Inflammatory macrophage (primary cell): ENCODE results near the gene ARID1B.

Source experiments
- DNase-seq, 2 donors: peaks; one replicate each; pipeline ENCODE4 v3.0.0-alpha.2; 2020 to 2022

The ARID1B gene

GRCh38 chr6:157166784-157167183 is 389.6 kb downstream of the ARID1B start:
- DNase-seq = no peak

- no peak for DNase-seq
These were observed 390.7 kb downstream of the ARID1B start for GRCh38 chr6:157167837-157168236.

- DNase-seq = no peak
These were observed 391.3 kb downstream of the ARID1B start for GRCh38 chr6:157168471-157168870.

- DNase-seq = no peak
These were observed 392.0 kb downstream of the ARID1B start for GRCh38 chr6:157169226-157169625.

- no peak for DNase-seq
These were observed 392.5 kb downstream of the ARID1B start for GRCh38 chr6:157169656-157170055.

- DNase-seq = no peak
These were observed 393.4 kb downstream of the ARID1B start for GRCh38 chr6:157170535-157170934.

GRCh38 chr6:157171801-157172200 is 394.6 kb downstream of the ARID1B start:
- DNase-seq = no peak

GRCh38 chr6:157172231-157172701 is 395.1 kb downstream of the ARID1B start:
- DNase-seq = no peak

GRCh38 chr6:157172830-157173536 is 395.8 kb downstream of the ARID1B start:
- no peak for DNase-seq

GRCh38 chr6:157173776-157174175 is 396.6 kb downstream of the ARID1B start:
- DNase-seq = no peak

- no peak for DNase-seq
These were observed 397.6 kb downstream of the ARID1B start for GRCh38 chr6:157174731-157175130.

- DNase-seq = no peak
These were observed 400.7 kb downstream of the ARID1B start for GRCh38 chr6:157177731-157178336.

- no peak for DNase-seq
These were observed 404.5 kb downstream of the ARID1B start for GRCh38 chr6:157181649-157182048.

GRCh38 chr6:157182503-157183264 is 405.5 kb downstream of the ARID1B start:
- DNase-seq = no peak

GRCh38 chr6:157184202-157185015 is 407.2 kb downstream of the ARID1B start:
- DNase-seq = peak; percentile 6 to 30

GRCh38 chr6:157185171-157185570 is 408.0 kb downstream of the ARID1B start:
- DNase-seq = no peak

- DNase-seq = no peak
These were observed 408.8 kb downstream of the ARID1B start for GRCh38 chr6:157185986-157186385.

GRCh38 chr6:157186785-157187181 is 409.6 kb downstream of the ARID1B start:
- DNase-seq = no peak

GRCh38 chr6:157187182-157188083 is 410.3 kb downstream of the ARID1B start:
- DNase-seq = no peak

GRCh38 chr6:157188213-157188612 is 411.0 kb downstream of the ARID1B start:
- DNase-seq = no peak

GRCh38 chr6:157193443-157193996 is 416.3 kb downstream of the ARID1B start:
- DNase-seq = no peak
